NCI-H2196 (cell line): ENCODE results near the gene PAX6.

Experiments used
- DNase-seq: peaks from one replicate; lab custom pipeline; 2025; ENCODE audit not compliant: unreplicated experiment; lab: John Stamatoyannopoulos, UW

PAX6 gene

GRCh38 chr11:31810779-31811647 lies at the start of gene PAX6:
TSS of gene PAX6 (minus strand) at chr11:31811322. CDS start at chr11:31806411, 4,911 bp downstream.
- DNase-seq: peak; percentile 94

- DNase-seq: no peak
Observed at GRCh38 chr11:31860391-31860790, 49.3 kb upstream of the PAX6 start.

GRCh38 chr11:31856248-31856647 lies 45.1 kb upstream of the PAX6 start:
- no peak for DNase-seq

- DNase-seq: no peak
Observed at GRCh38 chr11:31855466-31855865, 44.3 kb upstream of the PAX6 start.

- no peak for DNase-seq
Observed at GRCh38 chr11:31850365-31850764, 39.2 kb upstream of the PAX6 start.

GRCh38 chr11:31847761-31848160 lies 36.6 kb upstream of the PAX6 start:
- DNase-seq: no peak

GRCh38 chr11:31845331-31845730 lies 34.2 kb upstream of the PAX6 start:
- DNase-seq: no peak

- DNase-seq: no peak
Observed at GRCh38 chr11:31844351-31844750, 33.2 kb upstream of the PAX6 start.

- DNase-seq: no peak
Observed at GRCh38 chr11:31841435-31841834, 30.3 kb upstream of the PAX6 start.

GRCh38 chr11:31834237-31834636 lies 23.1 kb upstream of the PAX6 start:
- no peak for DNase-seq

GRCh38 chr11:31830406-31830805 lies 19.3 kb upstream of the PAX6 start:
- DNase-seq: no peak

GRCh38 chr11:31828217-31828616 lies 17.1 kb upstream of the PAX6 start:
- DNase-seq: no peak

- DNase-seq: no peak
Observed at GRCh38 chr11:31827455-31828206, 16.5 kb upstream of the PAX6 start.

- DNase-seq: no peak
Observed at GRCh38 chr11:31826536-31827438, 15.7 kb upstream of the PAX6 start.

GRCh38 chr11:31825838-31826484 lies 14.8 kb upstream of the PAX6 start:
- no peak for DNase-seq

GRCh38 chr11:31824879-31825837 lies 14.0 kb upstream of the PAX6 start:
- no peak for DNase-seq

GRCh38 chr11:31824332-31824878 lies 13.3 kb upstream of the PAX6 start:
- DNase-seq: no peak

GRCh38 chr11:31823644-31824331 lies 12.7 kb upstream of the PAX6 start:
- no peak for DNase-seq
